Measurements from ENCODE around the gene TOP3B. TPM values are rescaled to one million over a fixed set of nuclear protein-coding genes. Genes with fewer than 3 reads are reported as not detected.

The TOP3B gene
- polyA plus RNA-seq, 3 donors = 9.0 to 31.9 (median 9.5) TPM

DNA sequence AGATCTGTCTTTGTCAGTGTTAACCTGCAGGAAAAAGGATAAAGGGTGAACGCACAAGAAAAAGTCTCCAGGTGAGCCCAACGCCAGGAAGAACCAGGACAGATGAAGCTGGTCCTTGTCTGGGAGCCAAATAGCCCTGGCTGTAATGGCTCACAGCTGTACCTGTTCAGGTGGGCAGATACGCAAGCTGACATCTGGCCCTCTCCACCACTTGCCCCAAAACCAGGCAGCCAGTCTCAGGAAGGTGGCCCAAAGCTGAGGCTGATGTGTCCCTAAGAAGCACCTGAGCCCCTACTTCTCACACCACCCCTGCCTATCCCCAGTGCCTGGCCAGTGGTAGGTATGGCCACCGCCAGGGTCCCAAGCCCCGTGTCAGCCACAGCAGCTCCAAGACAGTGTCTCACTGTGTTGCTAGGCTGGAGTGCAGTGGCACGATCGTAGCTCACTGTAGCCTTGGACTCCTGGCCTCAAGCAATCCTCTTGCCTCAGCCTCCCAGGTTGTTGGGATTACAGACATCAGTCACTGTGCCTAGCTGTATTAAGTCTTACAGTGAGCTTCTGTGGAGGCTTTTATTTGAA, 14.8 kb downstream of the TOP3B start:
- TF ChIP-seq, protein P1, sequence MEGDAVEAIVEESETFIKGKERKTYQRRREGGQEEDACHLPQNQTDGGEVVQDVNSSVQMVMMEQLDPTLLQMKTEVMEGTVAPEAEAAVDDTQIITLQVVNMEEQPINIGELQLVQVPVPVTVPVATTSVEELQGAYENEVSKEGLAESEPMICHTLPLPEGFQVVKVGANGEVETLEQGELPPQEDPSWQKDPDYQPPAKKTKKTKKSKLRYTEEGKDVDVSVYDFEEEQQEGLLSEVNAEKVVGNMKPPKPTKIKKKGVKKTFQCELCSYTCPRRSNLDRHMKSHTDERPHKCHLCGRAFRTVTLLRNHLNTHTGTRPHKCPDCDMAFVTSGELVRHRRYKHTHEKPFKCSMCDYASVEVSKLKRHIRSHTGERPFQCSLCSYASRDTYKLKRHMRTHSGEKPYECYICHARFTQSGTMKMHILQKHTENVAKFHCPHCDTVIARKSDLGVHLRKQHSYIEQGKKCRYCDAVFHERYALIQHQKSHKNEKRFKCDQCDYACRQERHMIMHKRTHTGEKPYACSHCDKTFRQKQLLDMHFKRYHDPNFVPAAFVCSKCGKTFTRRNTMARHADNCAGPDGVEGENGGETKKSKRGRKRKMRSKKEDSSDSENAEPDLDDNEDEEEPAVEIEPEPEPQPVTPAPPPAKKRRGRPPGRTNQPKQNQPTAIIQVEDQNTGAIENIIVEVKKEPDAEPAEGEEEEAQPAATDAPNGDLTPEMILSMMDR (IDR thresholded peaks at IDR 0.05) = no peak
- Histone ChIP-seq H3K4me2 (replicated peaks; ENCODE audit: extremely low read depth, low read length, poor library complexity, severe bottlenecking) (no peak overlapping the region), H4K20me1 (ENCODE audit: insufficient read depth, low read length) (peaks cover 10% of the 10 kb centered on the region), H3K36me3 (replicated peaks in 1 of 2; ENCODE audit: control insufficient read depth in 1 of 2, insufficient read depth in 2 of 2, low read length in 2 of 2) (peaks cover 90 to 99% of the 10 kb centered on the region in 2 donors), H3K4me1 (ENCODE audit: control insufficient read depth in 1 of 2, insufficient read depth in 2 of 2, low read length in 2 of 2) (no peaks in the 10 kb centered on the region), H3K27ac (ENCODE audit: low read depth in 1 of 2, low read length in 2 of 2) (no peak overlapping the region), H2AFZ (ENCODE audit: insufficient read depth, low read depth, low read length, poor library complexity, severe bottlenecking) (no peak overlapping the region), H3K9me3 (replicated peaks in 1 of 2; ENCODE audit: control insufficient read depth in 1 of 2, insufficient read depth in 1 of 2, low read length in 2 of 2) (no peaks in the 10 kb centered on the region), H3K4me3 (replicated peaks in 1 of 3; ENCODE audit: low read depth in 2 of 3, low read length in 3 of 3) (no peak overlapping the region), H3K27me3 (ENCODE audit: control insufficient read depth in 2 of 2, insufficient read depth in 2 of 2, low read length in 2 of 2) (no peaks in the 10 kb centered on the region), H3K79me2 (ENCODE audit: insufficient read depth, low read length) (no peaks in the 10 kb centered on the region), H3K9ac (ENCODE audit: insufficient read depth, low read length, poor library complexity, severe bottlenecking) (no peak overlapping the region)
- Mint-ChIP-seq H3K4me3 (no peak overlapping the region), H3K27me3 (ENCODE audit: low read depth in 3 of 3) (no peaks in the 10 kb centered on the region), H3K27ac (no peak overlapping the region), H3K36me3 (peaks cover 79 to 94% of the 10 kb centered on the region in 2 donors), H3K9me3 (no peaks in the 10 kb centered on the region), H3K4me1 (no peaks in the 10 kb centered on the region)
- DNase-seq = no peak
- WGBS (ENCODE audit: insufficient coverage) = 100% methylated on average over 7 of the region's 7 CpGs
- intact Hi-C loops (cut with micrococcal nuclease) = no loop called here

DNA sequence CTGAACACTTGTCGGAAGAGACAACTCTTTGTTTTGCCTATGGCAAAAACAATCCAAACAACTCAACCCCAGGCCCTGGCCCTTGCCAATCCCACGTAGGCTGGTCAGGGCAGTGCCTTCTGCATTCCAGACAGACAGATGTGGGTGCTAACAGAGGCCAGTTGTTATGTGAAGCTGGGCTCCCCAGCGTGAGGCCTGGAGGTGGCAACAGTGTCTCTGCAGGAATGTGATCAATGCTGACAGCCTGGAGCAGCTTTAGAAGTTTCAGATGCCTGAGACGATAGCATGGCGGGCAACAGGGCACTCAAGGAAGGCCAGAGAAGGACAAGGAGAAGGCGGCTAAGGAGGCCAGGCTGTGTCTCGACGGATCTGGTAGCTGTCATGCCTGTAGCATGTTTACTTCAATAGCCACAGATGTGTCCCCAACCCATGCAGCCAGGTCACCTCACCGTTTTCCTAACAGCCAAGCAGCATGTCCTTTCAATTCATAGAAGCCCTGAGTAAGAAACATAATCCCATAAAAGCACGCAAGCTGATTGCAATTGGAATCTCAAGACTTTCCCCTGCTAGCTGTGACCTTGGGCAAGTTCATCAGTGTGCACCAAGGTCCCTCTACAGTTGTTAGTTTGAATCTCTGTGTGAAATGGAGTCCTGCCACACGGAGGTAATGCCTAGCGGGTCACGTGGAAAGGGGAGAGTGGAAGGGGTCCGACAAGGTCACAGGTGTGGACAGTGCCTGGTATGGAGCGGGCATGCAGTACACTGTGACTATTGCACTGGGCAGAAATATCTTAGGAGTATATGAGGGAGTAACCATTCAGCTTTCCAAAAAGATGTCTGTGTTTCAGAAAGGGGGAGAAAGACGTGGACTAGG, 15.7 kb downstream of the TOP3B start:
- H3K9me3 ChIP-seq (replicated peaks in 1 of 2; ENCODE audit: control insufficient read depth in 1 of 2, insufficient read depth in 1 of 2, low read length in 2 of 2) = no peaks in the 10 kb centered on the region
- intact Hi-C loops (cut with micrococcal nuclease) = no loop called here
- H3K9me3 Mint-ChIP-seq = no peaks in the 10 kb centered on the region
- H3K79me2 ChIP-seq (ENCODE audit: insufficient read depth, low read length) = no peaks in the 10 kb centered on the region
- no peak overlapping the region for H3K9ac ChIP-seq (ENCODE audit: insufficient read depth, low read length, poor library complexity, severe bottlenecking)
- 98% methylated on average over 14 of the region's 16 CpGs for WGBS (ENCODE audit: insufficient coverage)
- H3K4me3 Mint-ChIP-seq = no peak overlapping the region
- no peak overlapping the region for H3K4me2 ChIP-seq (replicated peaks; ENCODE audit: extremely low read depth, low read length, poor library complexity, severe bottlenecking)
- H3K4me1 ChIP-seq (ENCODE audit: control insufficient read depth in 1 of 2, insufficient read depth in 2 of 2, low read length in 2 of 2) = no peaks in the 10 kb centered on the region
- H3K27me3 Mint-ChIP-seq (ENCODE audit: low read depth in 3 of 3) = no peaks in the 10 kb centered on the region
- H4K20me1 ChIP-seq (ENCODE audit: insufficient read depth, low read length) = peaks cover under 1% of the 10 kb centered on the region
- no peaks in the 10 kb centered on the region for H3K27me3 ChIP-seq (ENCODE audit: control insufficient read depth in 2 of 2, insufficient read depth in 2 of 2, low read length in 2 of 2)
- TF ChIP-seq, protein P1 (IDR thresholded peaks at IDR 0.05) = no peak
- peak overlapping the region in 1 of 7 donors; percentile 26 for H3K27ac Mint-ChIP-seq
- no peak for DNase-seq
- H3K4me3 ChIP-seq (replicated peaks in 1 of 3; ENCODE audit: low read depth in 2 of 3, low read length in 3 of 3) = no peak overlapping the region
- H3K4me1 Mint-ChIP-seq = no peaks in the 10 kb centered on the region
- H2AFZ ChIP-seq (ENCODE audit: insufficient read depth, low read depth, low read length, poor library complexity, severe bottlenecking) = no peak overlapping the region
- peaks cover 93 to 100% of the 10 kb centered on the region in 2 donors for H3K36me3 ChIP-seq (replicated peaks in 1 of 2; ENCODE audit: control insufficient read depth in 1 of 2, insufficient read depth in 2 of 2, low read length in 2 of 2)
- H3K27ac ChIP-seq (ENCODE audit: low read depth in 1 of 2, low read length in 2 of 2) = no peak overlapping the region
- H3K36me3 Mint-ChIP-seq = peaks cover 83 to 94% of the 10 kb centered on the region in 2 donors
